Muscle of arm (tissue), 12 donors: ENCODE data around the gene SUPT3H. TPM values are rescaled to one million over a fixed set of nuclear protein-coding genes. Genes with fewer than 3 reads are reported as not detected.
A peak's percentile ranks its signal among the peaks of the same experiment; 100 is the strongest.
"Not testable (repeated sequence)": the region's sequence is repeated elsewhere in the genome, so short reads cannot be mapped to it uniquely, and the experiment has no call there.

ENCODE experiments used
- DNase-seq: peaks from one replicate; pipeline ENCODE4 v3.0.0-alpha.2; 2013
- polyA plus RNA-seq, 12 donors: library from polyadenylated mRNA; unstranded; fragments of 120-200 nt; gene quantifications; one replicate each; pipeline ENCODE4 v1.2.1, GENCODE V29; 2013; ENCODE audit not compliant: insufficient read length in 12 of 12

SUPT3H gene
- polyA plus RNA-seq, 12 donors: 9.8 to 12.7 (median 11.8) TPM; not detected in 2

GRCh38 chr6:45184040-45184439, 193.7 kb downstream of the SUPT3H start:
- DNase-seq: no peak

GRCh38 chr6:45176373-45176772, 201.4 kb downstream of the SUPT3H start:
- DNase-seq: not testable (repeated sequence)

GRCh38 chr6:45175272-45175671, 202.5 kb downstream of the SUPT3H start:
- no peak for DNase-seq

GRCh38 chr6:45174045-45174444, 203.7 kb downstream of the SUPT3H start:
- no peak for DNase-seq

GRCh38 chr6:45171380-45171779, 206.4 kb downstream of the SUPT3H start:
- DNase-seq: no peak

GRCh38 chr6:45170309-45170708, 207.4 kb downstream of the SUPT3H start:
- no peak for DNase-seq

GRCh38 chr6:45169815-45170214, 207.9 kb downstream of the SUPT3H start:
- no peak for DNase-seq

GRCh38 chr6:45163952-45164766, 213.6 kb downstream of the SUPT3H start:
- no peak for DNase-seq

- DNase-seq: no peak
Observed at GRCh38 chr6:45160305-45160704, 217.4 kb downstream of the SUPT3H start.

- no peak for DNase-seq
Observed at GRCh38 chr6:45156075-45156474, 221.7 kb downstream of the SUPT3H start.

GRCh38 chr6:45155341-45155894, 222.3 kb downstream of the SUPT3H start:
- no peak for DNase-seq

GRCh38 chr6:45154679-45155078, 223.1 kb downstream of the SUPT3H start:
- no peak for DNase-seq

GRCh38 chr6:45148711-45149341, 228.9 kb downstream of the SUPT3H start:
- no peak for DNase-seq

- no peak for DNase-seq
Observed at GRCh38 chr6:45148278-45148677, 229.5 kb downstream of the SUPT3H start.

- not testable (repeated sequence) for DNase-seq
Observed at GRCh38 chr6:45145658-45146057, 232.1 kb downstream of the SUPT3H start.

GRCh38 chr6:45138765-45139164, 239.0 kb downstream of the SUPT3H start:
- DNase-seq: no peak

GRCh38 chr6:45136495-45136894, 241.2 kb downstream of the SUPT3H start:
- no peak for DNase-seq

GRCh38 chr6:45132658-45133294, 245.0 kb downstream of the SUPT3H start:
- no peak for DNase-seq

- peak; percentile 7 for DNase-seq
Observed at GRCh38 chr6:45132059-45132458, 245.7 kb downstream of the SUPT3H start.

GRCh38 chr6:45129051-45129450, 248.7 kb downstream of the SUPT3H start:
- no peak for DNase-seq

GRCh38 chr6:45127185-45127584, 250.5 kb downstream of the SUPT3H start:
- DNase-seq: no peak

- DNase-seq: no peak
Observed at GRCh38 chr6:45126033-45126432, 251.7 kb downstream of the SUPT3H start.

GRCh38 chr6:45123023-45123422, 254.7 kb downstream of the SUPT3H start:
- no peak for DNase-seq
